Lower leg skin (tissue), 4 donors: ENCODE data around the gene ADARB1. TPM values are rescaled to one million over a fixed set of nuclear protein-coding genes. Genes with fewer than 3 reads are reported as not detected.

ENCODE experiments used
- DNase-seq, 2 donors: peaks; one replicate each; pipeline ENCODE4 v3.0.0-alpha.2; 2019; ENCODE audit warnings: low spot score in 2 of 2
- H3K4me3 ChIP-seq: fragments of 200-600 bp; sonication (generic); 2 replicates; pipeline ENCODE4 v1.5.1; 2017; ENCODE audit warnings: mild to moderate bottlenecking, low read depth; ENCODE audit not compliant: poor library complexity, severe bottlenecking
- POLR2A ChIP-seq, 2 donors: fragments of 450-650 bp; IDR thresholded peaks; one replicate each; pipeline ENCODE4 v1.6.1; 2016 to 2017; ENCODE audit warnings: antibody characterized with exemption in 2 of 2, mild to moderate bottlenecking in 1 of 2, moderate library complexity in 1 of 2
- WGBS, 2 donors: methylation state at CpG; one replicate each; pipeline ENCODE4 v1.1.5; 2018; 5-methylcytosine and 5-hydroxymethylcytosine counted together
- intact Hi-C: fragments of 100-400 bp; cut with DNase I; formaldehyde crosslinking; loops from one replicate; pipeline ENCODE4 v1.15.0; 2023; ENCODE audit warnings: low total_unique reads
- total RNA-seq, 4 donors: library from RNA; depleted of rRNA; stranded (reverse); fragments of >200 nt; gene quantifications; one replicate each; pipeline ENCODE4 v1.1.0, GENCODE V29; 2016
- TF ChIP-seq, protein P1 (sequence below), 3 donors: fragments of 450-650 bp; IDR thresholded peaks; one replicate each; pipeline ENCODE4 v1.5.1; 2016; ENCODE audit warnings: antibody characterized with exemption in 3 of 3, mild to moderate bottlenecking in 3 of 3, moderate library complexity in 2 of 3

Gene ADARB1
- total RNA-seq, 4 donors from 2014 or later = 14.6 to 21.9 (median 16.6) TPM

DNA sequence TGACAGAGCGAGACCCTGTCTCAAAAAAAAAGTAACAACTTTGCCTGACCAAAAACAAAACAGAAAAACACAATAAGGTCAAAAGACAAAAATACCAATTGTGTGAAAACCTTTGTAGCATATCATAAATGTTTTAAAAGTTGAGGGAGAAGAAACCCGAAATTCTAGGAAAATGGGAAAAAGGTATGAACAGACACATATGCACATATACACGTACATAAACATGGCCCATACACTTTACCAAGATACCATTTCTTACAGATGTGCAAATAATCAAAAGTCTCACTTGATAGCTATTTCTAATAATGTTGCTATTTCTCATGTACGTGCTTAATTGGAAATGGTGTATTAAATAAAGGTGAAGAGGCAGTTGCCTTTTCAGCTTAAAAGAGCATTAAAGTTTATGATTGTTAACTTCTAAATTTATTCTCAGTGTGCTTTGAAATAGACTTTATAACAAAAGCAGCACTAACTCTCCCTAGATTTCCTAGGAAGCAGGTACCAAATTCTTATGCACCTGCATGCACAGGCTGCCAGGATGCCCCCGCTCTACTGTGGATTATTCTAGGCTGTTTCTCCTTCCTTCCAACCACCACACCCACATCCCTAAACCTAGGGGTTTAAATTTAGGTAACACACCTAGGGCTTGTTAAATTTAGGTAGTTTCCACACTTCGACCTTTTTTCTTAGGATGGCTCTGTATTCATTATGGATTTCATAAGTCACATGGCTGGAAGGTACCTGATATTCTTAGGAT, 33.8 kb downstream of the ADARB1 start:
- intact Hi-C loops = no loop called here
- WGBS, 2 donors = 91% methylated on average over 6 of the region's 6 CpGs
- TF ChIP-seq, protein P1, sequence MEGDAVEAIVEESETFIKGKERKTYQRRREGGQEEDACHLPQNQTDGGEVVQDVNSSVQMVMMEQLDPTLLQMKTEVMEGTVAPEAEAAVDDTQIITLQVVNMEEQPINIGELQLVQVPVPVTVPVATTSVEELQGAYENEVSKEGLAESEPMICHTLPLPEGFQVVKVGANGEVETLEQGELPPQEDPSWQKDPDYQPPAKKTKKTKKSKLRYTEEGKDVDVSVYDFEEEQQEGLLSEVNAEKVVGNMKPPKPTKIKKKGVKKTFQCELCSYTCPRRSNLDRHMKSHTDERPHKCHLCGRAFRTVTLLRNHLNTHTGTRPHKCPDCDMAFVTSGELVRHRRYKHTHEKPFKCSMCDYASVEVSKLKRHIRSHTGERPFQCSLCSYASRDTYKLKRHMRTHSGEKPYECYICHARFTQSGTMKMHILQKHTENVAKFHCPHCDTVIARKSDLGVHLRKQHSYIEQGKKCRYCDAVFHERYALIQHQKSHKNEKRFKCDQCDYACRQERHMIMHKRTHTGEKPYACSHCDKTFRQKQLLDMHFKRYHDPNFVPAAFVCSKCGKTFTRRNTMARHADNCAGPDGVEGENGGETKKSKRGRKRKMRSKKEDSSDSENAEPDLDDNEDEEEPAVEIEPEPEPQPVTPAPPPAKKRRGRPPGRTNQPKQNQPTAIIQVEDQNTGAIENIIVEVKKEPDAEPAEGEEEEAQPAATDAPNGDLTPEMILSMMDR (IDR thresholded peaks at IDR 0.05) = no peak
- no peak for TF ChIP-seq POLR2A (IDR thresholded peaks at IDR 0.05)
- no peak overlapping the region for H3K4me3 ChIP-seq
- DNase-seq = no peak

DNA sequence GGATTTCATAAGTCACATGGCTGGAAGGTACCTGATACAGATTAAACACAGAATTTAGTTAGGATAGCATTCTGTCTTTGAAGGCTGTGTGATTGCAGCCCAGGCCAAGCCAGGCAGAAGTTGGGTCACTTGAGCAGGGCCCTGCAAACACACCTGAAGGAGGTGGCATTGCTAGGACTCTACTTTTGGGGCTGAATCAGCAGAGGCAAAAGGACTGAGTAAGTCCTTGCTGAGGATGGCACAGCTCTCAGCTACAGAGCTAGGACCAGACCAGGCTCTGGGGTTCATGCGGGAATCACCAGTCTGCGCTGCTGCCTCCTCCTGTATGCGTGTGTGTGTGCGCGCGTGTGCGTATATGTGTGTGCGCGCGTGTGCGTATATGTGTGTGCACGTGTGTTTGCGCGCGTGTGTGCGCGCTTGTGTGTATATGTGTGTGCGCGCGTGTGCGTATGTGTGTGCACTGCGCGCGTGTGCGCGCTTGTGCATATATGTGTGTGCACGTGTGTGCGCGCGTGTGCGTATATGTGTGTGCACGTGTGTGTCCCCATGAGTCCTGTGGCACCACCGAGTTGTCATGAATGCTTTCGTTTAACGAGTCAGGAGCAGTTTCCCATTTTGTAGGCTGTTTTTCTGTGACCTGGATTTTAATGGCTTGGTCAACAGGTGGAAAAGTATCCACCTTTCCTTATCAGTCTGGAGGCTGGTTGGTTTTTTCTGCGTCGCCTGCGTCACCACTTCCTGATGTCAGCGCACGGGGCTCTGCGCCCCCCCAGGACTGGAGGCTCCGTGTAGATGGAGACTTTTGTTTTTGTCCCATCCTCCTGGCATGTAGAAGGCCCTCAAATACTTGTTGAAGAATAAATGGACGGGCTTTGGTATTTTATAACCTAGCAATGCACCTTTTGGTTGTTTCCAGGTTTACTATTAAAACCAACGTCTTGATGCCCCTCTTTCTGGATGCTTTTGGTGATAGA, 34.7 kb downstream of the ADARB1 start:
- H3K4me3 ChIP-seq = no peak overlapping the region
- intact Hi-C loops = no loop called here
- no peak for TF ChIP-seq POLR2A (IDR thresholded peaks at IDR 0.05)
- TF ChIP-seq, protein P1 (IDR thresholded peaks at IDR 0.05) = no peak
- 88 to 93% methylated on average over 43 to 44 of the region's 44 CpGs for WGBS, 2 donors
- DNase-seq = no peak

DNA sequence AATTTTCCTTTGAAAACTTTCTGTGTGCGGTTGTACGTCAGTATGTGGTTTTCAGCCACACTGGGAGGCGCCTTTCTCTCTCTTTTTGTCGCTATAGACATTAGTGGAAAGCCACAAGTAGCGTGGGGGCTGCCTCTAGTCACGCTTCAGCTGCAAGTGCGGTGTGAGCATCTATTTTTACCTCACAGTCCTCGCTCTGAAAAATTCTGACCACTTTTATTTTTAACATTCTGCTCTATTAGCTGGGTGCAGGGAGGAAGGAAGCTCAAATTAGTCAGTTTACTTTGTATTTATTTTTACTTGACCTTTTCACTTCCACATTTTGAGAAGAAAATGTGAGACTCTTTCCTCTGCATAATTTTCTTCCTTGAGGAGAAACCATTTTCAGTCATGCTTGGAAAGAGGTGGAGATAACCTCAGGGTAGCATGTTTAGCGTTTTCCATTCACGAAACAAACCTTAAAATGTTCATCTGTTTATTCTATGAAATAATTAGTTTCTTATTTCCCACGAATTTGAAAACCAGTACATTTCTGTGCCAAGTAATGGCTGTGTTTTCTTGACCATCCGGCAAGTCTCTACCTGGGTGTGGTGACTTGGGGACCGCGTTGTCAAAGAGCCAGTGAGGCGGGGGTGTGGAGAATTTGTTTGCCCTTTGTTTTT, 35.6 kb downstream of the ADARB1 start:
- 53 to 58% methylated on average over 15 of the region's 15 CpGs for WGBS, 2 donors
- DNase-seq = no peak
- intact Hi-C loops = no loop called here
- H3K4me3 ChIP-seq = no peak overlapping the region
- no peak for TF ChIP-seq POLR2A (IDR thresholded peaks at IDR 0.05)
- TF ChIP-seq, protein P1 (IDR thresholded peaks at IDR 0.05) = no peak

DNA sequence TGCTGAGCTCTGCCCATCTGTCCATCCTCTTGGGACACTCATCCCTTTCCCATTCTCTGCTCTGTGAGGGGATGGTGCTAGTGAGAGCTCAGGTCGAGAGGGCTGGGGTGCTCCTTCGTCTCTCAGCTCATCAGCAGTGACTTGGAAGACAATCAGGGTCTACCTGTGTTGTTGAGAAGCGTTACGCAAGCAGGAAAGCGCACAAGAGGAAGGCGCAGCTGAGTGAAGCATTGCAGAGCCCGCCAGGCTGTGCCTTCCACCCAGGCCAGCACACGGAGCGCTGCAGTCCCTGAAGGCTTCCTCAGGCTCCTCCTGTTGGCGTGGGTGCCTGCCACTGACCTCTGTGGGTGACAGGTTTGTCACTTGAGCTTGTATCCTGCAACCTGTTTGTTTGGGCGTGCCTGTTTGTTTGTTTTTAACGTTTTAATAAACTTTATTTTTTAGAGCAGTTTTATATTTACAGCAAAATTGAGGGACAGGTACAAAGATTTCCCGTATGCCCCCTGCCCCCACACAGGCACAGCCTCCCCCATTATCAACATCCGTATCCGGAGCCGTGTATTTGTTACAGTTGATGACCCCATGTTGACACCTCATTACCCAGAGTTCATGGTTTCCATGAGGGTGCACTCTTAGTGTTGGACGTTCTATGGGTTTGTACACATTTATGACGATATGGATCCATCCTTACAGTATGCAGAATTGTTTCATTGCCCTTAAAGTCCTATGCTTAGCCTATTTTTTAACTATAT, 36.7 kb downstream of the ADARB1 start:
- TF ChIP-seq POLR2A (IDR thresholded peaks at IDR 0.05) = no peak
- TF ChIP-seq, protein P1 (IDR thresholded peaks at IDR 0.05) = no peak
- WGBS, 2 donors = 68 to 77% methylated on average over 18 of the region's 18 CpGs
- no peak overlapping the region for H3K4me3 ChIP-seq
- DNase-seq = no peak
- intact Hi-C loops = no loop called here

DNA sequence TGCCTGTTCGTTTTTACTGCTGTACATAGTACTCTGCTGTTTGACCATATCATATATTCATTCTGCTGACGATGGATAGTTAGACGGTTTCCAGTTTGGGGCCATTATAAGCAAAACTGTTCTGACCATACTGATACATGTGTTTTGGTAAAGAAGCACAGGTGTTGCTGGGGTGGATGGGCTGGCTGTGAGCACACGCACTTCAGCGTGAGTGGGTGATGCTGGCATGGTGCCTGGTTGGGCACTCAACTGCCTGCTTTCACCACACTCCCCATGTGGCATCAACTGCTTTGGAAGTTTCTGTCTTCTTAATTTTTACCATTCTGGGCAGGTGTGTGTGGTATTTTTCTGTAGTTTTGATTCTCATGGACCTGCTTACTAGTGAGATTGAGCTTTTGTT, 37.3 kb downstream of the ADARB1 start:
- intact Hi-C loops = no loop called here
- no peak for TF ChIP-seq POLR2A (IDR thresholded peaks at IDR 0.05)
- TF ChIP-seq, protein P1 (IDR thresholded peaks at IDR 0.05) = no peak
- 78 to 86% methylated on average over 5 of the region's 5 CpGs for WGBS, 2 donors
- DNase-seq = no peak
- H3K4me3 ChIP-seq = no peak overlapping the region
